Measurements from ENCODE around the gene CACNA1G. TPM values are rescaled to one million over a fixed set of nuclear protein-coding genes. Genes with fewer than 3 reads are reported as not detected.

Gene CACNA1G
- total and polyA plus RNA-seq, 2 donors (not counting 3 experiments of a cell fraction or from before 2014, with no cell fraction given): not detected

DNA sequence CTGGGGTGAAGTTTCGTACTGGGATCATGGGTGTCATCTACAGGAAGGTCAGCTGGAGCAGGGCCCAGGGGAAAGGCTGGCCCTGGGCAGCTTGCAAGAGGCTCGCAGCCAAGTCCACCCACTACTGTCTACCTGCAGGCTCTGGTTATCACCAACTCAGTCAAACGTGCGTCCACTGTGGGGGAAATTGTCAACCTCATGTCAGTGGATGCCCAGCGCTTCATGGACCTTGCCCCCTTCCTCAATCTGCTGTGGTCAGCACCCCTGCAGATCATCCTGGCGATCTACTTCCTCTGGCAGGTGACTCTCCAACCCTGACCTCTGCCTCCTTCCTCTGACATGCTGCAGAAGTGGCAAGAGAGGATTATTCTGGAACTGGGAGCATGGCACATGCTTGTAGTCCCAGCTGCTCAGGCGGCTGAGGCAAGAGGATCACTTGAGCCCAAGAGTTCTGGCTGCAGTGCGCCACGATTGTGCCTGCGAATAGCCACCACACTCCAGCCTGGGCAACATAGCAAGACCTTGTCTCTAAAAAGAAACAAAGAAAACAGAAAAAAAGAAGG is 103.4 kb downstream of the CACNA1G start:
- Histone ChIP-seq H3K4me3 (replicated peaks in 1 of 3; ENCODE audit: insufficient read depth in 1 of 3, low read depth in 1 of 3, low read length in 3 of 3) (no peak overlapping the region), H4K20me1 (replicated peaks; ENCODE audit: control insufficient read depth, extremely low read depth, insufficient read depth, low read length) (no peaks in the 10 kb centered on the region), H3K9me1 (replicated peaks; ENCODE audit: control insufficient read depth, extremely low read depth, insufficient read depth, low read length) (no peaks in the 10 kb centered on the region), H3K27ac (ENCODE audit: insufficient read depth, low read depth, low read length) (no peak overlapping the region), H3K4me1 (ENCODE audit: control insufficient read depth, extremely low read depth, insufficient read depth, low read length) (peaks cover 45% of the 10 kb centered on the region), H2AFZ (ENCODE audit: low read depth, low read length) (no peak overlapping the region), H3K4me2 (ENCODE audit: insufficient read depth, low read length) (no peak overlapping the region), H3K79me2 (ENCODE audit: control insufficient read depth, insufficient read depth, low read length) (no peaks in the 10 kb centered on the region), H3K9me3 (replicated peaks; ENCODE audit: control insufficient read depth, insufficient read depth, low read length) (no peaks in the 10 kb centered on the region), H3K27me3 (ENCODE audit: control insufficient read depth in 2 of 2, insufficient read depth in 2 of 2, low read length in 2 of 2) (no peaks in the 10 kb centered on the region), H3K36me3 (ENCODE audit: control insufficient read depth in 2 of 2, extremely low read depth in 1 of 2, insufficient read depth in 2 of 2, low read length in 2 of 2) (no peaks in the 10 kb centered on the region), H3K9ac (replicated peaks; ENCODE audit: extremely low read depth, insufficient read depth, low read length) (no peak overlapping the region)
- CTCF ChIA-PET: no interaction called here
- TF ChIP-seq JUN (IDR thresholded peaks at IDR 0.05; ENCODE audit: borderline replicate concordance, insufficient read depth, insufficient read length, low read depth): no peak
- TF ChIP-seq MYC (IDR thresholded peaks at IDR 0.05; ENCODE audit: low read depth, low read length): no peak
- no peak for TF ChIP-seq FOS (IDR thresholded peaks at IDR 0.05; ENCODE audit: borderline replicate concordance, insufficient read depth, low read length)
- no peak for TF ChIP-seq POLR2AphosphoS5 (IDR thresholded peaks at IDR 0.05; ENCODE audit: insufficient read depth, low read depth, low read length)
- TF ChIP-seq, protein P1, sequence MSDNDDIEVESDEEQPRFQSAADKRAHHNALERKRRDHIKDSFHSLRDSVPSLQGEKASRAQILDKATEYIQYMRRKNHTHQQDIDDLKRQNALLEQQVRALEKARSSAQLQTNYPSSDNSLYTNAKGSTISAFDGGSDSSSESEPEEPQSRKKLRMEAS (IDR thresholded peaks at IDR 0.05; ENCODE audit: insufficient read depth, insufficient read length): no peak
- TF ChIP-seq, protein P2, sequence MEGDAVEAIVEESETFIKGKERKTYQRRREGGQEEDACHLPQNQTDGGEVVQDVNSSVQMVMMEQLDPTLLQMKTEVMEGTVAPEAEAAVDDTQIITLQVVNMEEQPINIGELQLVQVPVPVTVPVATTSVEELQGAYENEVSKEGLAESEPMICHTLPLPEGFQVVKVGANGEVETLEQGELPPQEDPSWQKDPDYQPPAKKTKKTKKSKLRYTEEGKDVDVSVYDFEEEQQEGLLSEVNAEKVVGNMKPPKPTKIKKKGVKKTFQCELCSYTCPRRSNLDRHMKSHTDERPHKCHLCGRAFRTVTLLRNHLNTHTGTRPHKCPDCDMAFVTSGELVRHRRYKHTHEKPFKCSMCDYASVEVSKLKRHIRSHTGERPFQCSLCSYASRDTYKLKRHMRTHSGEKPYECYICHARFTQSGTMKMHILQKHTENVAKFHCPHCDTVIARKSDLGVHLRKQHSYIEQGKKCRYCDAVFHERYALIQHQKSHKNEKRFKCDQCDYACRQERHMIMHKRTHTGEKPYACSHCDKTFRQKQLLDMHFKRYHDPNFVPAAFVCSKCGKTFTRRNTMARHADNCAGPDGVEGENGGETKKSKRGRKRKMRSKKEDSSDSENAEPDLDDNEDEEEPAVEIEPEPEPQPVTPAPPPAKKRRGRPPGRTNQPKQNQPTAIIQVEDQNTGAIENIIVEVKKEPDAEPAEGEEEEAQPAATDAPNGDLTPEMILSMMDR (IDR thresholded peaks at IDR 0.05; ENCODE audit: extremely low read depth in 1 of 2, insufficient read depth in 1 of 2, low read depth in 1 of 2, low read length in 2 of 2): no peak
- no peak for TF ChIP-seq GATA2 (IDR thresholded peaks at IDR 0.05; ENCODE audit: insufficient read depth, insufficient read length, low read depth, low read length)
- TF ChIP-seq EZH2 (IDR thresholded peaks at IDR 0.05; ENCODE audit: borderline replicate concordance, low read depth, low read length, severe bottlenecking): no peak
- no peak for TF ChIP-seq POLR2A (IDR thresholded peaks at IDR 0.05; ENCODE audit: low read depth, low read length)
- POLR2A ChIA-PET: no interaction called here
- intact Hi-C loops (cut with micrococcal nuclease): no loop called here
- no TSS peak for BruUV-seq (replicated peaks)
- DNase-seq (ENCODE audit: low read depth, low spot score): no peak
- dilution Hi-C loops (cut with MboI; ENCODE audit: extremely low pct_ligation_motif_present, low sequenced_read_pairs): no loop called here
- no peak for FAIRE-seq

All from endothelial cell of umbilical vein (primary cell).